HepG2 (cell line): ENCODE measurements around the gene LST1. TPM values are rescaled to one million over a fixed set of nuclear protein-coding genes. Genes with fewer than 3 reads are reported as not detected.

Source experiments
- DDIT3 ChIP-seq: sonication (generic); formaldehyde crosslinking; IDR thresholded peaks from 2 replicates; pipeline ENCODE4 v1.4.0; 2020; ENCODE audit warnings: mild to moderate bottlenecking, missing genetic modification reagents
- DNMT3B ChIP-seq: conservative IDR thresholded peaks from 2 replicates; pipeline ENCODE4 v1.6.1; 2016; ENCODE audit warnings: missing biosample characterization, control low read depth
- HINFP ChIP-seq: sonication (generic); formaldehyde crosslinking; IDR thresholded peaks from 2 replicates; pipeline ENCODE4 v1.4.0; 2020; ENCODE audit warnings: low read depth, mild to moderate bottlenecking, missing genetic modification reagents
- MXI1 ChIP-seq: IDR thresholded peaks from 3 replicates; pipeline ENCODE4 v1.6.1; 2012; ENCODE audit warnings: low read depth, low read length, inconsistent platforms, borderline replicate concordance
- PAF1 ChIP-seq: IDR thresholded peaks from 2 replicates; pipeline ENCODE4 v1.6.1; 2016; ENCODE audit warnings: missing genetic modification reagents, missing compliant biosample characterization
- SPEN ChIP-seq: sonication (generic); formaldehyde crosslinking; IDR thresholded peaks from 2 replicates; pipeline ENCODE4 v1.5.1; 2020; ENCODE audit warnings: low read depth, mild to moderate bottlenecking, missing genetic modification reagents
- TFDP2 ChIP-seq: sonication (generic); formaldehyde crosslinking; IDR thresholded peaks from 2 replicates; pipeline ENCODE4 v1.4.0; 2020; ENCODE audit warnings: missing genetic modification reagents
- TGIF2 ChIP-seq: IDR thresholded peaks from 2 replicates; pipeline ENCODE4 v1.6.1; 2016; ENCODE audit warnings: control low read depth, missing compliant biosample characterization
- ZBTB37 ChIP-seq: sonication (generic); formaldehyde crosslinking; IDR thresholded peaks from 2 replicates; pipeline ENCODE4 v1.4.0; 2020; ENCODE audit warnings: mild to moderate bottlenecking, missing genetic modification reagents
- ZNF207 ChIP-seq: fragments of 450-650 bp; IDR thresholded peaks from 2 replicates; pipeline ENCODE4 v1.6.1; 2016; ENCODE audit warnings: antibody characterized with exemption, borderline replicate concordance
- ZNF3 ChIP-seq: IDR thresholded peaks from 2 replicates; pipeline ENCODE4 v1.7.0; 2017; ENCODE audit warnings: inconsistent platforms
- ZNF318 ChIP-seq: sonication (generic); formaldehyde crosslinking; IDR thresholded peaks from 2 replicates; pipeline ENCODE4 v1.4.0; 2020; ENCODE audit warnings: mild to moderate bottlenecking, missing genetic modification reagents
- ZNF329 ChIP-seq: sonication (generic); formaldehyde crosslinking; IDR thresholded peaks from 2 replicates; pipeline ENCODE4 v1.9.0; 2021; ENCODE audit warnings: low read depth, mild to moderate bottlenecking, missing genetic modification reagents
- ZNF335 ChIP-seq: sonication (generic); formaldehyde crosslinking; IDR thresholded peaks from 2 replicates; pipeline ENCODE4 v1.4.0; 2020; ENCODE audit warnings: missing genetic modification reagents
- ZNF784 ChIP-seq: sonication (generic); formaldehyde crosslinking; IDR thresholded peaks from 2 replicates; pipeline ENCODE4 v1.5.1; 2020; ENCODE audit warnings: missing genetic modification reagents, mild to moderate bottlenecking, borderline replicate concordance
- polyA plus RNA-seq, 8 experiments: library from polyadenylated mRNA; depleted of rRNA in 3 of 8; stranded (reverse) in 7 of 8; unstranded in 1 of 8; fragments of >200 nt; fragmentation: Illumina TruSeq in 4 of 8; extraction: Trizol in 4 of 8; gene quantifications; 2 replicates each; pipeline versions ENCODE4 v1.2.1 to v1.2.3, GENCODE V29; 2011 to 2016; ENCODE audit warnings: low read depth in 4 of 8, missing spikeins in 1 of 8, mixed read lengths in 1 of 8; ENCODE audit not compliant: insufficient read depth in 1 of 8
- total RNA-seq, 5 experiments: library from RNA; depleted of rRNA; stranded (reverse); fragments of >200 nt; fragmentation: Illumina TruSeq; extraction: Trizol; gene quantifications; 2 replicates each; pipeline ENCODE4 v1.2.3, GENCODE V29; 2016; ENCODE audit warnings: low read depth in 1 of 5

LST1 gene
- total and polyA plus RNA-seq, 2 of the 13 experiments (the other 11 are each of a cell fraction or from before 2014, with no cell fraction given): not detected

GRCh38 chr6:31614075-31614619 is 28.1 kb downstream of the LST1 start (continued):
- TF ChIP-seq ZNF318 (CRISPR knock-in tag) (no peak), SPEN (no peak; the same call in 1 of the 2 replicates), ZBTB37 (CRISPR knock-in tag) (no peak), PAF1 (CRISPR knock-in tag) (no peak), TFDP2 (CRISPR knock-in tag) (no peak), ZNF3 (CRISPR knock-in tag) (no peak), ZNF329 (CRISPR knock-in tag) (no peak), ZNF335 (CRISPR knock-in tag) (peak; percentile 56), DNMT3B (CRISPR knock-in tag) (no peak), ZNF784 (CRISPR knock-in tag) (0 out of 2 replicates have a peak, but pooled peaks have one; percentile 44), ZNF207 (no peak), TGIF2 (CRISPR knock-in tag) (no peak), DDIT3 (no peak), HINFP (CRISPR knock-in tag) (no peak), MXI1 (peak; percentile 61; the same call in 1 of the 3 replicates)
